ENCODE data around the gene GMPPB.
A peak's percentile ranks its signal among the peaks of the same experiment; 100 is the strongest.
"Not testable (repeated sequence)": the region's sequence is repeated elsewhere in the genome, so short reads cannot be mapped to it uniquely, and the experiment has no call there.

GMPPB gene

GRCh38 chr3:49714728-49715550, 8.8 kb downstream of the GMPPB start:
- DNase-seq (ENCODE audit: low read depth in 2 of 2) = no peak

- no peak for DNase-seq (ENCODE audit: low read depth in 2 of 2)
Measured at GRCh38 chr3:49713336-49714105, 10.2 kb downstream of the GMPPB start.

GRCh38 chr3:49712631-49713317, 11.0 kb downstream of the GMPPB start:
- no peak for DNase-seq (ENCODE audit: low read depth in 2 of 2)

- DNase-seq (ENCODE audit: low read depth in 2 of 2) = no peak
Measured at GRCh38 chr3:49712166-49712565, 11.6 kb downstream of the GMPPB start.

- DNase-seq (ENCODE audit: low read depth in 2 of 2) = no peak
Measured at GRCh38 chr3:49711489-49711888, 12.3 kb downstream of the GMPPB start.

- no peak for DNase-seq (ENCODE audit: low read depth in 2 of 2)
Measured at GRCh38 chr3:49709852-49710251, 13.9 kb downstream of the GMPPB start.

- no peak for DNase-seq (ENCODE audit: low read depth in 2 of 2)
Measured at GRCh38 chr3:49707113-49707480, 16.7 kb downstream of the GMPPB start.

GRCh38 chr3:49706456-49707112, 17.2 kb downstream of the GMPPB start:
- DNase-seq (ENCODE audit: low read depth in 2 of 2) = no peak

- no peak for DNase-seq (ENCODE audit: low read depth in 2 of 2)
Measured at GRCh38 chr3:49705390-49705960, 18.3 kb downstream of the GMPPB start.

GRCh38 chr3:49704629-49705028, 19.1 kb downstream of the GMPPB start:
- no peak for DNase-seq (ENCODE audit: low read depth in 2 of 2)

GRCh38 chr3:49703956-49704355, 19.8 kb downstream of the GMPPB start:
- no peak for DNase-seq (ENCODE audit: low read depth in 2 of 2)

GRCh38 chr3:49703443-49703927, 20.3 kb downstream of the GMPPB start:
- DNase-seq (ENCODE audit: low read depth in 2 of 2) = peak; percentile 27 to 41

- no peak for DNase-seq (ENCODE audit: low read depth in 2 of 2)
Measured at GRCh38 chr3:49702672-49703071, 21.1 kb downstream of the GMPPB start.

GRCh38 chr3:49701388-49702077, 22.2 kb downstream of the GMPPB start:
- no peak for DNase-seq (ENCODE audit: low read depth in 2 of 2)

GRCh38 chr3:49700453-49701128, 23.2 kb downstream of the GMPPB start:
- DNase-seq (ENCODE audit: low read depth in 2 of 2) = no peak

GRCh38 chr3:49700014-49700413, 23.7 kb downstream of the GMPPB start:
- DNase-seq (ENCODE audit: low read depth in 2 of 2) = no peak

- DNase-seq (ENCODE audit: low read depth in 2 of 2) = no peak
Measured at GRCh38 chr3:49699281-49699979, 24.3 kb downstream of the GMPPB start.

- DNase-seq (ENCODE audit: low read depth in 2 of 2) = not testable (repeated sequence)
Measured at GRCh38 chr3:49695350-49696015, 28.3 kb downstream of the GMPPB start.

Measured in stimulated activated CD8-positive, alpha-beta memory T cell treated with anti-CD3 and anti-CD28 coated beads, Interleukin-7, amount 100 ng/mL, for 4 hours (primary cell).